HEK293 (cell line): ENCODE data around the gene BUB1.

Experiments used
- CTCF ChIA-PET: fragments of 350-600 bp; formaldehyde crosslinking; extraction: SDS; loops from one replicate; lab custom pipeline; 2021; ENCODE audit warnings: antibody characterized with exemption; lab: Yijun Ruan, JAX
- POLR2A ChIA-PET: fragments of 300-600 bp; formaldehyde crosslinking; extraction: SDS; loops from one replicate; lab custom pipeline; 2020; ENCODE audit warnings: antibody characterized with exemption, inconsistent platforms; lab: Yijun Ruan, JAX
- H3K27ac ChIP-seq: fragments of 200-500 bp; sonication (Bioruptor generic); 2 replicates; pipeline ENCODE4 v1.5.1; 2014; ENCODE audit warnings: low read depth, low read length, control low read depth, inconsistent platforms; ENCODE audit errors: extremely low read depth
- H3K36me3 ChIP-seq, 2 experiments: fragments of 200-500 bp in 1 of 2; sonication (Bioruptor generic) in 1 of 2; 1 replicate in 1 of 2; 2 replicates in 1 of 2; pipeline ENCODE4 v1.5.1; 2014 to 2017; ENCODE audit warnings: inconsistent platforms in 2 of 2, low read length in 2 of 2; ENCODE audit not compliant: control insufficient read depth in 2 of 2, insufficient read depth in 1 of 2
- H3K4me1 ChIP-seq: fragments of 200-500 bp; sonication (Bioruptor generic); 2 replicates; pipeline ENCODE4 v1.5.1; 2014; ENCODE audit warnings: mild to moderate bottlenecking, low read length, inconsistent platforms; ENCODE audit not compliant: control insufficient read depth, insufficient read depth
- H3K4me3 ChIP-seq: 2 replicates; pipeline ENCODE4 v1.5.1; 2011; ENCODE audit warnings: low read depth, mild to moderate bottlenecking, control low read depth, low read length, moderate library complexity
- H3K9me3 ChIP-seq: fragments of 200-500 bp; sonication (Bioruptor generic); 2 replicates; pipeline ENCODE4 v1.5.1; 2014; ENCODE audit warnings: low read depth, low read length, inconsistent platforms; ENCODE audit not compliant: control insufficient read depth, insufficient read depth
- BCL11A ChIP-seq: fragments of 450-650 bp; formaldehyde crosslinking; IDR thresholded peaks from 2 replicates; pipeline ENCODE4 v1.5.1; 2016; ENCODE audit warnings: low read depth, missing biosample characterization, missing genetic modification characterization
- BCL11B ChIP-seq: fragments of 450-650 bp; formaldehyde crosslinking; IDR thresholded peaks from 2 replicates; pipeline ENCODE4 v1.5.1; 2016; ENCODE audit warnings: low read depth, missing biosample characterization, missing genetic modification characterization
- EGR2 ChIP-seq: fragments of 450-650 bp; formaldehyde crosslinking; IDR thresholded peaks from 2 replicates; pipeline ENCODE4 v1.5.1; 2016; ENCODE audit warnings: low read depth, missing biosample characterization, missing genetic modification characterization
- GLIS1 ChIP-seq: fragments of 450-650 bp; formaldehyde crosslinking; IDR thresholded peaks from 2 replicates; pipeline ENCODE4 v1.5.1; 2016; ENCODE audit warnings: missing biosample characterization, missing genetic modification characterization
- KLF10 ChIP-seq: fragments of 450-650 bp; IDR thresholded peaks from 2 replicates; pipeline ENCODE4 v1.5.1; 2018; ENCODE audit warnings: missing biosample characterization, mild to moderate bottlenecking, missing genetic modification characterization
- MYNN ChIP-seq: fragments of 450-650 bp; formaldehyde crosslinking; IDR thresholded peaks from 2 replicates; pipeline ENCODE4 v1.5.1; 2016; ENCODE audit warnings: missing biosample characterization, missing genetic modification characterization, borderline replicate concordance
- SP3 ChIP-seq: fragments of 450-650 bp; formaldehyde crosslinking; IDR thresholded peaks from 2 replicates; pipeline ENCODE4 v1.5.1; 2016; ENCODE audit warnings: missing biosample characterization, missing genetic modification characterization
- TRIM28 ChIP-seq: IDR thresholded peaks from 2 replicates; pipeline ENCODE4 v1.6.1; 2011; ENCODE audit warnings: low read length, control low read depth, borderline replicate concordance
- WT1 ChIP-seq: fragments of 450-650 bp; formaldehyde crosslinking; IDR thresholded peaks from 2 replicates; pipeline ENCODE4 v1.5.1; 2016; ENCODE audit warnings: missing biosample characterization, missing genetic modification characterization
- YY1 ChIP-seq: fragments of 450-650 bp; formaldehyde crosslinking; IDR thresholded peaks from 2 replicates; pipeline ENCODE4 v1.5.1; 2018; ENCODE audit warnings: missing biosample characterization, missing genetic modification characterization
- ZBTB21 ChIP-seq: fragments of 450-650 bp; formaldehyde crosslinking; IDR thresholded peaks from 2 replicates; pipeline ENCODE4 v1.5.1; 2017; ENCODE audit warnings: missing biosample characterization, missing genetic modification characterization
- ZFHX2 ChIP-seq: fragments of 450-650 bp; formaldehyde crosslinking; conservative IDR thresholded peaks from 2 replicates; pipeline ENCODE4 v1.5.1; 2016; ENCODE audit warnings: missing biosample characterization, missing genetic modification characterization
- ZNF19 ChIP-seq: fragments of 450-650 bp; formaldehyde crosslinking; IDR thresholded peaks from 2 replicates; pipeline ENCODE4; 2016; ENCODE audit warnings: missing biosample characterization, missing genetic modification characterization, low read depth
- ZNF221 ChIP-seq: fragments of 450-650 bp; formaldehyde crosslinking; IDR thresholded peaks from 2 replicates; pipeline ENCODE4 v1.5.1; 2017; ENCODE audit warnings: missing biosample characterization, missing genetic modification characterization, borderline replicate concordance
- ZNF223 ChIP-seq: fragments of 450-650 bp; formaldehyde crosslinking; IDR thresholded peaks from 2 replicates; pipeline ENCODE4 v1.5.1; 2016; ENCODE audit warnings: missing biosample characterization, missing genetic modification characterization
- ZNF354C ChIP-seq: fragments of 450-650 bp; formaldehyde crosslinking; IDR thresholded peaks from 2 replicates; pipeline ENCODE4 v1.5.1; 2016; ENCODE audit warnings: missing biosample characterization, missing genetic modification characterization, low read depth, borderline replicate concordance
- ZNF473 ChIP-seq: fragments of 450-650 bp; formaldehyde crosslinking; IDR thresholded peaks from 2 replicates; pipeline ENCODE4 v1.5.1; 2017; ENCODE audit warnings: missing biosample characterization, missing genetic modification characterization
- ZNF558 ChIP-seq: fragments of 450-650 bp; formaldehyde crosslinking; IDR thresholded peaks from 2 replicates; pipeline ENCODE4 v1.5.1; 2016; ENCODE audit warnings: missing biosample characterization, missing genetic modification characterization
- ZNF610 ChIP-seq: fragments of 450-650 bp; formaldehyde crosslinking; IDR thresholded peaks from 2 replicates; pipeline ENCODE4 v1.5.1; 2016; ENCODE audit warnings: missing biosample characterization, missing genetic modification characterization, borderline replicate concordance
- ZNF623 ChIP-seq: fragments of 450-650 bp; formaldehyde crosslinking; IDR thresholded peaks from 2 replicates; pipeline ENCODE4 v1.5.1; 2016; ENCODE audit warnings: missing biosample characterization, missing genetic modification characterization
- ZNF664 ChIP-seq: fragments of 450-650 bp; formaldehyde crosslinking; IDR thresholded peaks from 2 replicates; pipeline ENCODE4 v1.5.1; 2016; ENCODE audit warnings: missing biosample characterization, missing genetic modification characterization
- ZNF707 ChIP-seq: fragments of 450-650 bp; formaldehyde crosslinking; IDR thresholded peaks from 2 replicates; pipeline ENCODE4 v1.5.1; 2016; ENCODE audit warnings: missing biosample characterization, missing genetic modification characterization
- ZNF768 ChIP-seq: fragments of 450-650 bp; formaldehyde crosslinking; IDR thresholded peaks from 2 replicates; pipeline ENCODE4 v1.5.1; 2018; ENCODE audit warnings: missing biosample characterization, mild to moderate bottlenecking, missing genetic modification characterization
- ZNF776 ChIP-seq: fragments of 450-650 bp; formaldehyde crosslinking; IDR thresholded peaks from 2 replicates; pipeline ENCODE4 v1.5.0; 2017; ENCODE audit warnings: missing biosample characterization, missing genetic modification characterization, borderline replicate concordance
- ZNF843 ChIP-seq: fragments of 450-650 bp; formaldehyde crosslinking; IDR thresholded peaks from 2 replicates; pipeline ENCODE4 v1.5.1; 2016; ENCODE audit warnings: missing biosample characterization, missing genetic modification characterization
- TF ChIP-seq, protein P1 (sequence below): fragments of 450-650 bp; formaldehyde crosslinking; IDR thresholded peaks from 2 replicates; pipeline ENCODE4 v1.5.1; 2016; ENCODE audit warnings: missing biosample characterization, missing genetic modification characterization
- TF ChIP-seq, protein P2 (sequence below): fragments of 450-650 bp; formaldehyde crosslinking; IDR thresholded peaks from 2 replicates; pipeline ENCODE4 v1.5.1; 2017; ENCODE audit warnings: missing biosample characterization, missing genetic modification characterization
- TF ChIP-seq, protein P3 (sequence below): fragments of 450-650 bp; formaldehyde crosslinking; IDR thresholded peaks from 2 replicates; pipeline ENCODE4 v1.5.1; 2016; ENCODE audit warnings: missing biosample characterization, missing genetic modification characterization
- TF ChIP-seq, protein P4 (sequence below): fragments of 450-650 bp; formaldehyde crosslinking; IDR thresholded peaks from 2 replicates; pipeline ENCODE4 v1.5.1; 2016; ENCODE audit warnings: missing biosample characterization, missing genetic modification characterization

Gene BUB1

DNA sequence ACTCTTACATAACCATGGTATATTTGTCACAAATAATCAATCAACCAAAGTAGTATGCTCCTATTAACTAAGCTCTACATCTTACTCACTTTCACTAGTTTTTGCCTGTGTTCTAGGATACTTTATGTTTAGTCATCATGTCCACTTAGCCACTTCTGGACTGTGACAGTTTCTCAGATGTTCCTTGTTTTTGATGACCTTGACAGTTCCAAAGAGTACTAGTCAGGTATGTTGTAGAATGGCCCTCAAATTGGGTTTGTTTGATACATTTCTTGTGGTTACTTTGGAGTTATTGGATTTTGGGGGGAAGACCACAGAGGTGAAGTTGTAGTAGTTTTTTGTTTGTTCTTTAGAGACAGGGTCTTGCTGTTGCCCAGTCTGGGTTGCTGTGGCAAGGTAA lies 35.5 kb downstream of the BUB1 start:
- Histone ChIP-seq H3K9me3 (no peaks in the 10 kb centered on the region), H3K4me1 (no peaks in the 10 kb centered on the region), H3K4me3 (no peak overlapping the region), H3K27ac (no peak overlapping the region), H3K36me3 (peaks cover 68 to 83% of the 10 kb centered on the region in 2 experiments)
- POLR2A ChIA-PET: no interaction called here
- CTCF ChIA-PET: no interaction called here
- no peak for TF ChIP-seq ZNF221 (tag by site-specific recombination)
- no peak for TF ChIP-seq BCL11B (tag by site-specific recombination)
- TF ChIP-seq ZNF843 (tag by site-specific recombination): no peak
- TF ChIP-seq TRIM28: no peak
- TF ChIP-seq ZNF558 (tag by site-specific recombination): no peak
- TF ChIP-seq, protein P1, sequence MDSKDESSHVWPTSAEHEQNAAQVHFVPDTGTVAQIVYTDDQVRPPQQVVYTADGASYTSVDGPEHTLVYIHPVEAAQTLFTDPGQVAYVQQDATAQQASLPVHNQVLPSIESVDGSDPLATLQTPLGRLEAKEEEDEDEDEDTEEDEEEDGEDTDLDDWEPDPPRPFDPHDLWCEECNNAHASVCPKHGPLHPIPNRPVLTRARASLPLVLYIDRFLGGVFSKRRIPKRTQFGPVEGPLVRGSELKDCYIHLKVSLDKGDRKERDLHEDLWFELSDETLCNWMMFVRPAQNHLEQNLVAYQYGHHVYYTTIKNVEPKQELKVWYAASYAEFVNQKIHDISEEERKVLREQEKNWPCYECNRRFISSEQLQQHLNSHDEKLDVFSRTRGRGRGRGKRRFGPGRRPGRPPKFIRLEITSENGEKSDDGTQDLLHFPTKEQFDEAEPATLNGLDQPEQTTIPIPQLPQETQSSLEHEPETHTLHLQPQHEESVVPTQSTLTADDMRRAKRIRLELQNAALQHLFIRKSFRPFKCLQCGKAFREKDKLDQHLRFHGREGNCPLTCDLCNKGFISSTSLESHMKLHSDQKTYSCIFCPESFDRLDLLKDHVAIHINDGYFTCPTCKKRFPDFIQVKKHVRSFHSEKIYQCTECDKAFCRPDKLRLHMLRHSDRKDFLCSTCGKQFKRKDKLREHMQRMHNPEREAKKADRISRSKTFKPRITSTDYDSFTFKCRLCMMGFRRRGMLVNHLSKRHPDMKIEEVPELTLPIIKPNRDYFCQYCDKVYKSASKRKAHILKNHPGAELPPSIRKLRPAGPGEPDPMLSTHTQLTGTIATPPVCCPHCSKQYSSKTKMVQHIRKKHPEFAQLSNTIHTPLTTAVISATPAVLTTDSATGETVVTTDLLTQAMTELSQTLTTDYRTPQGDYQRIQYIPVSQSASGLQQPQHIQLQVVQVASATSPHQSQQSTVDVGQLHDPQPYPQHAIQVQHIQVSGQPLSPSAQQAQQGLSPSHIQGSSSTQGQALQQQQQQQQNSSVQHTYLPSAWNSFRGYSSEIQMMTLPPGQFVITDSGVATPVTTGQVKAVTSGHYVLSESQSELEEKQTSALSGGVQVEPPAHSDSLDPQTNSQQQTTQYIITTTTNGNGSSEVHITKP (tag by site-specific recombination): no peak
- TF ChIP-seq WT1 (tag by site-specific recombination): no peak
- TF ChIP-seq ZNF223 (tag by site-specific recombination): no peak
- TF ChIP-seq ZNF707: no peak
- TF ChIP-seq SP3 (tag by site-specific recombination): no peak
- TF ChIP-seq YY1 (tag by site-specific recombination): no peak
- TF ChIP-seq ZNF776 (tag by site-specific recombination): no peak
- TF ChIP-seq, protein P2, sequence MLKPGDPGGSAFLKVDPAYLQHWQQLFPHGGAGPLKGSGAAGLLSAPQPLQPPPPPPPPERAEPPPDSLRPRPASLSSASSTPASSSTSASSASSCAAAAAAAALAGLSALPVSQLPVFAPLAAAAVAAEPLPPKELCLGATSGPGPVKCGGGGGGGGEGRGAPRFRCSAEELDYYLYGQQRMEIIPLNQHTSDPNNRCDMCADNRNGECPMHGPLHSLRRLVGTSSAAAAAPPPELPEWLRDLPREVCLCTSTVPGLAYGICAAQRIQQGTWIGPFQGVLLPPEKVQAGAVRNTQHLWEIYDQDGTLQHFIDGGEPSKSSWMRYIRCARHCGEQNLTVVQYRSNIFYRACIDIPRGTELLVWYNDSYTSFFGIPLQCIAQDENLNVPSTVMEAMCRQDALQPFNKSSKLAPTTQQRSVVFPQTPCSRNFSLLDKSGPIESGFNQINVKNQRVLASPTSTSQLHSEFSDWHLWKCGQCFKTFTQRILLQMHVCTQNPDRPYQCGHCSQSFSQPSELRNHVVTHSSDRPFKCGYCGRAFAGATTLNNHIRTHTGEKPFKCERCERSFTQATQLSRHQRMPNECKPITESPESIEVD (tag by site-specific recombination): no peak
- TF ChIP-seq ZBTB21: no peak
- TF ChIP-seq, protein P3, sequence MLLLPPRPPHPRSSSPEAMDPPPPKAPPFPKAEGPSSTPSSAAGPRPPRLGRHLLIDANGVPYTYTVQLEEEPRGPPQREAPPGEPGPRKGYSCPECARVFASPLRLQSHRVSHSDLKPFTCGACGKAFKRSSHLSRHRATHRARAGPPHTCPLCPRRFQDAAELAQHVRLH (tag by site-specific recombination): no peak
- no peak for TF ChIP-seq ZNF610 (tag by site-specific recombination)
- no peak for TF ChIP-seq ZNF19 (tag by site-specific recombination)
- TF ChIP-seq EGR2 (tag by site-specific recombination): no peak
- no peak for TF ChIP-seq MYNN (tag by site-specific recombination)
- TF ChIP-seq, all 188 proteins: peak for 0

DNA sequence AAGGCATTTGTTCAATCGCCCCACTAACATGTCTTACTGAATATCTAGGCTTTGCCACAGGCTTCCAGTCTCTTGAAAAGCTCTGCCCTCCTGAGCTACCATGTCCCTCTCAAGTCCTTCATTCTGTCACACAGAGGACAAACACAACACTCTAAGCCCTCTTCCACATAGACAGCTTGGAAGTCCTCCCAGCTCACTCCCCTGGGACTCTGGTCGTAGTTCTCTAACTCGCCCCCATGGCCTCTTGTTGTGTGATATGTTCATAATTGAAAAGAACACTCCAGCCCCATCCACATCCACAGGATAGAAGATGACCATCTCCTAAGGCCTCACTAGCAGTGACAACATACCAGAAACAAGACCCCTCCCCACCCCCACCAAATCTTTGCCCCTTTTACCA lies 37.9 kb downstream of the BUB1 start:
- H3K4me3 ChIP-seq: no peak overlapping the region
- no peaks in the 10 kb centered on the region for H3K9me3 ChIP-seq
- CTCF ChIA-PET: no interaction called here
- POLR2A ChIA-PET: no interaction called here
- H3K4me1 ChIP-seq: no peaks in the 10 kb centered on the region
- no peak overlapping the region for H3K27ac ChIP-seq
- H3K36me3 ChIP-seq: peaks cover 65 to 83% of the 10 kb centered on the region in 2 experiments
- no peak for TF ChIP-seq KLF10
- no peak for TF ChIP-seq BCL11A (tag by site-specific recombination)
- no peak for TF ChIP-seq ZNF664 (tag by site-specific recombination)
- TF ChIP-seq GLIS1 (tag by site-specific recombination): no peak
- no peak for TF ChIP-seq ZNF473 (tag by site-specific recombination)
- no peak for TF ChIP-seq ZNF354C (tag by site-specific recombination)
- TF ChIP-seq, protein P4, sequence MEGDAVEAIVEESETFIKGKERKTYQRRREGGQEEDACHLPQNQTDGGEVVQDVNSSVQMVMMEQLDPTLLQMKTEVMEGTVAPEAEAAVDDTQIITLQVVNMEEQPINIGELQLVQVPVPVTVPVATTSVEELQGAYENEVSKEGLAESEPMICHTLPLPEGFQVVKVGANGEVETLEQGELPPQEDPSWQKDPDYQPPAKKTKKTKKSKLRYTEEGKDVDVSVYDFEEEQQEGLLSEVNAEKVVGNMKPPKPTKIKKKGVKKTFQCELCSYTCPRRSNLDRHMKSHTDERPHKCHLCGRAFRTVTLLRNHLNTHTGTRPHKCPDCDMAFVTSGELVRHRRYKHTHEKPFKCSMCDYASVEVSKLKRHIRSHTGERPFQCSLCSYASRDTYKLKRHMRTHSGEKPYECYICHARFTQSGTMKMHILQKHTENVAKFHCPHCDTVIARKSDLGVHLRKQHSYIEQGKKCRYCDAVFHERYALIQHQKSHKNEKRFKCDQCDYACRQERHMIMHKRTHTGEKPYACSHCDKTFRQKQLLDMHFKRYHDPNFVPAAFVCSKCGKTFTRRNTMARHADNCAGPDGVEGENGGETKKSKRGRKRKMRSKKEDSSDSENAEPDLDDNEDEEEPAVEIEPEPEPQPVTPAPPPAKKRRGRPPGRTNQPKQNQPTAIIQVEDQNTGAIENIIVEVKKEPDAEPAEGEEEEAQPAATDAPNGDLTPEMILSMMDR: no peak
- no peak for TF ChIP-seq ZNF623 (tag by site-specific recombination)
- TF ChIP-seq ZFHX2 (tag by site-specific recombination): no peak
- TF ChIP-seq ZNF768 (tag by site-specific recombination): no peak
- TF ChIP-seq ZNF776 (tag by site-specific recombination): no peak
